GM19324 (cell line): Measurements from ENCODE around the gene OPTC.
"Not testable (repeated sequence)": the region's sequence is repeated elsewhere in the genome, so short reads cannot be mapped to it uniquely, and the experiment has no call there.

Experiments used
- ATAC-seq: cut with Tn5 transposase; IDR thresholded peaks from one replicate; pipeline ENCODE4 v1.9.1; 2021; ENCODE audit warnings: mild to moderate bottlenecking, moderate library complexity; ENCODE audit not compliant: unreplicated experiment, low FRiP score

OPTC gene

GRCh38 chr1:203512848-203513584, 19.1 kb downstream of the OPTC start:
- no peak for ATAC-seq

- ATAC-seq = no peak
These were observed 19.7 kb downstream of the OPTC start for GRCh38 chr1:203513585-203514031.

GRCh38 chr1:203516184-203516583, 22.2 kb downstream of the OPTC start:
- no peak for ATAC-seq

GRCh38 chr1:203516906-203517305, 23.0 kb downstream of the OPTC start:
- no peak for ATAC-seq

GRCh38 chr1:203517426-203518110, 23.6 kb downstream of the OPTC start:
- no peak for ATAC-seq

GRCh38 chr1:203518139-203518538, 24.2 kb downstream of the OPTC start:
- not testable (repeated sequence) for ATAC-seq

- no peak for ATAC-seq
These were observed 24.6 kb downstream of the OPTC start for GRCh38 chr1:203518541-203518940.

- ATAC-seq = no peak
These were observed 25.3 kb downstream of the OPTC start for GRCh38 chr1:203519053-203519840.

- no peak for ATAC-seq
These were observed 25.9 kb downstream of the OPTC start for GRCh38 chr1:203519896-203520295.

- no peak for ATAC-seq
These were observed 26.4 kb downstream of the OPTC start for GRCh38 chr1:203520315-203520714.

GRCh38 chr1:203521074-203521794, 27.3 kb downstream of the OPTC start:
- ATAC-seq = no peak

- ATAC-seq = no peak
These were observed 27.9 kb downstream of the OPTC start for GRCh38 chr1:203521812-203522211.

GRCh38 chr1:203522237-203522636, 28.3 kb downstream of the OPTC start:
- ATAC-seq = no peak

GRCh38 chr1:203523667-203524066, 29.7 kb downstream of the OPTC start:
- no peak for ATAC-seq

- no peak for ATAC-seq
These were observed 30.2 kb downstream of the OPTC start for GRCh38 chr1:203524152-203524551.

- no peak for ATAC-seq
These were observed 30.9 kb downstream of the OPTC start for GRCh38 chr1:203524824-203525223.

- ATAC-seq = no peak
These were observed 31.7 kb downstream of the OPTC start for GRCh38 chr1:203525685-203526084.

- no peak for ATAC-seq
These were observed 32.2 kb downstream of the OPTC start for GRCh38 chr1:203526130-203526529.

GRCh38 chr1:203526572-203526971, 32.6 kb downstream of the OPTC start:
- ATAC-seq = no peak

- ATAC-seq = no peak
These were observed 33.1 kb downstream of the OPTC start for GRCh38 chr1:203527013-203527412.

GRCh38 chr1:203528063-203528462, 34.1 kb downstream of the OPTC start:
- ATAC-seq = no peak
